GM21825 (cell line): ENCODE measurements around the gene MICAL3.

Experiments
- ATAC-seq: cut with Tn5 transposase; IDR thresholded peaks from one replicate; pipeline ENCODE4 v1.9.1; 2021; ENCODE audit warnings: mild to moderate bottlenecking, moderate library complexity; ENCODE audit not compliant: unreplicated experiment

Gene MICAL3

DNA sequence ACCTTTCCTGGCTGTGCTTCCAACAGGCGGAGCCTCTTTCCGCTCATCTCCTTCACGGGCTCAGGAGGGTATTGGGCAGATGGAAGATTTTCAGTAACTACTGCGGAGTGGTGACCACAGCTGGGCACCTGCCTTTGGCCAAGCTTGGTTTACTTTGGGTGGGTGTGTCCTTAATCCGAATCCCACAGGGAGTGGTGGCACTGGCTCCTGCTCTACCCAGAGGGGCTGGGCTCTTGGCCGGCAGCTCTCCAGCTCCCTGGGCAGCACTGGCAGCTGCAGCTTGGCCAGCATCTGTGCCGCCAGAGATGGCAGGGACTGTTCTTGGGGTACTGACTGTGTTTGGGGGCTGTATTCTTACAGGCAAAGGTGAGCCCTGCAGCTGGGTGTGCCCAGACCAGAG is 279.9 kb downstream of the MICAL3 start:
- ATAC-seq, result no peak

GRCh38 chr22:17743661-17744411 is 280.5 kb downstream of the MICAL3 start:
- ATAC-seq, result no peak

DNA sequence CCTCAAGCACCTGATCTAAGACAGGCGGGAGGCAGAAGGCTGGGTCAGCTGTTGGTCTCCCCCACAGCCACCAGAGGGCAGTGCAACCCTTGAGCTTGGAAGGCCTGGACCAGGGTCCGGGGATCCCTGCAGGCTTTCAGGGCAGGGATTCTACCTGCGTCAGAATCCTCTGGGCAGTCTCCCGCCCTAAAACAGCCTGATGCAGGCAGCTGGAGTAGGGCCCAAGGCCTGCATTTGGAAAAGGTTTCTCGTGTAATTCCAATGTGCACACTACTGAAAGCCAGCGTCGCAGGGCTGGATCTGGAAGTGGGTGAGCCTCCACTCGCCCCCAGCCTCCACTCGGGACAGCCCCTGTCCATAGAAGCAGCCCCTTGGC is 281.8 kb downstream of the MICAL3 start:
- no peak for ATAC-seq

- no peak for ATAC-seq
These were observed 282.4 kb downstream of the MICAL3 start for GRCh38 chr22:17741866-17742526.

DNA sequence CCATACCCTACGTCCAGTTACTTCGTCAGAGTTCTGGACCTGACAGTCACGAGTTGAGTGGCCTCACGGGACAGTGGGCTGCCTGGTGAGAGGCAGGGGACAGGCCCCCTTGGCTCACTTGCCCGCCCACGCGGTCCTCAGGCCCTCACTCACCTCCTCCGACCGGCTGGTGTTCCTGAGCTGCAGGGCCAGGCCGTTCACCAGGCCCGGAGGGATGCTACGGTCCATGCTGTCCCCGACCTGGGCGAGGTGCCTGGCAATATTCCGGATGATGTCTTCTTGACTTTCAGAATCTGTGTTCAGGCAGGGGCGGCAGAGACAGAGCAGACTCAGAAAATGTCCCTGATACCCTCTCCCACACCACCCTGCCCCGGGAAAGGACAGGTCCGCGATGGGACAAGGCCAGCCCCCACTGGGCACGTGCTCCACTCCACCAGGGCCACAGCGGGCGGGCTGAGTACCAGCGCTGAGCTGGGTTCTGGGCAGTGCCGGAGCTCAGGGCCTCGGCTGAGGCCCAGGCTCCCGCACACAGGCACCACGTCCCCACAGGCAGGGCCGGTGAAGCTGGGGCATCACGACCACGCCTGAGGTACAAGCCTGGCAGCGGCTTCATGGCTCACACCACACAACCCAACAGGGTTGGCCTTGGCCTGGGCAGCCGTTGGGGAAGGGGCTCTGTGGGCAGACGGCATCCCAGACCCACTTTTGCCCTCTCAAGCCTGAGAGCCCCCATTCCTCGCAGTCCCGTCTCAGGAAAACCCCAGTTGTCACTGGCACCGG is 285.0 kb downstream of the MICAL3 start:
- ATAC-seq, result no peak

GRCh38 chr22:17738386-17739128 is 285.8 kb downstream of the MICAL3 start:
- no peak for ATAC-seq
